C4-2B (cell line): ENCODE results near the gene HYAL1.

ENCODE experiments used
- H3K27ac ChIP-seq: fragments of 450-650 bp; 2 replicates; pipeline ENCODE4 v1.5.1; 2017
- CTCF ChIP-seq: fragments of 450-650 bp; conservative IDR thresholded peaks from 2 replicates; pipeline ENCODE4 v1.5.1; 2017; ENCODE audit warnings: mild to moderate bottlenecking
- ZFX ChIP-seq: fragments of 450-650 bp; IDR thresholded peaks from 2 replicates; pipeline ENCODE4 v1.6.1; 2017

HYAL1 gene

GRCh38 chr3:50273689-50274065 lies 29.7 kb downstream of the HYAL1 start:
- TF ChIP-seq ZFX: no peak
- H3K27ac ChIP-seq: no peak overlapping the region

GRCh38 chr3:50272911-50273688 lies 30.3 kb downstream of the HYAL1 start:
- TF ChIP-seq ZFX (no peak), CTCF (peak; percentile 87)
- H3K27ac ChIP-seq: peak overlapping the region; percentile 23

- peak overlapping the region; percentile 41 for H3K27ac ChIP-seq
Measured at GRCh38 chr3:50272538-50272910, 30.9 kb downstream of the HYAL1 start.

GRCh38 chr3:50271314-50271936 lies 31.9 kb downstream of the HYAL1 start:
- TF ChIP-seq ZFX (no peak), CTCF (no peak)
- peak overlapping the region; percentile 41 for H3K27ac ChIP-seq

GRCh38 chr3:50270422-50271224 lies 32.8 kb downstream of the HYAL1 start:
- TF ChIP-seq ZFX (no peak), CTCF (no peak)
- H3K27ac ChIP-seq: peak overlapping the region; percentile 41

- peak overlapping the region; percentile 41 for H3K27ac ChIP-seq
- no peak for TF ChIP-seq ZFX
- no peak for TF ChIP-seq CTCF
Measured at GRCh38 chr3:50269977-50270413, 33.4 kb downstream of the HYAL1 start.

- TF ChIP-seq CTCF: no peak
- TF ChIP-seq ZFX: no peak
- peak overlapping the region; percentile 41; the same call in 1 of the 2 replicates for H3K27ac ChIP-seq
Measured at GRCh38 chr3:50269460-50269859, 33.9 kb downstream of the HYAL1 start.
